SK-N-MC (cell line): Measurements from ENCODE around the gene WRAP73.

Experiments
- EZH2 ChIP-seq: fragments of 200-600 bp; sonication (generic); IDR thresholded peaks from one replicate; pipeline ENCODE4 v1.6.1; 2017; ENCODE audit warnings: antibody characterized with exemption
- POLR2AphosphoS5 ChIP-seq: IDR thresholded peaks from 2 replicates; pipeline ENCODE4 v1.6.1; 2012; ENCODE audit warnings: mild to moderate bottlenecking, low read depth, low read length, borderline replicate concordance

DNA sequence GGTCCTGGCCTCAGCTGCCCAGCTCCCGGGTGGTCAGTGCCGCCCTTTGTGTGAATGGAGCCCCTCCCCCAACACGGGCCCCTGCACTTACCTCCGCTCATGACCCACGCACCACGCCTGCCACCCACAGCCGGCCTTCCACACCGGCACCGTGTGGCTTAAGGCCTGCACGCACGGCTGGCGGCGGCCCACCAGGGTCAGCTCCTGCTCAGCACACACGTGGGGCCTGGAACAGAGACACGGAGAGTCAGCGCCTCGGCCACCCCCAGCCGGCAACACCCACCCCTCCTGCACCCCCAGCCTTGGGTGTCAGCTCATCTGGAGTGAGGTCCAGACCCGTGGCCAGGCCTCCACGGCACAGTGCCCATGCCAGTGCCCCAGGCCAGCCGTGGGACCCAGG is 47.5 kb downstream of the WRAP73 start:
- TF ChIP-seq EZH2 (no peak), POLR2AphosphoS5 (no peak)
